PC-3 (cell line): ENCODE results near the gene LCE1F.

Source experiments
- EZH2phosphoT487 ChIP-seq: fragments of 300-600 bp; sonication (generic); IDR thresholded peaks from 2 replicates; pipeline ENCODE4 v1.6.1; 2018; ENCODE audit warnings: mild to moderate bottlenecking, antibody characterized with exemption, low read length, borderline replicate concordance
- TF ChIP-seq, protein P1 (sequence below): fragments of 300-600 bp; sonication (generic); conservative IDR thresholded peaks from 2 replicates; pipeline ENCODE4 v1.5.1; 2017; ENCODE audit warnings: antibody characterized with exemption, low read depth, mild to moderate bottlenecking, low read length

DNA sequence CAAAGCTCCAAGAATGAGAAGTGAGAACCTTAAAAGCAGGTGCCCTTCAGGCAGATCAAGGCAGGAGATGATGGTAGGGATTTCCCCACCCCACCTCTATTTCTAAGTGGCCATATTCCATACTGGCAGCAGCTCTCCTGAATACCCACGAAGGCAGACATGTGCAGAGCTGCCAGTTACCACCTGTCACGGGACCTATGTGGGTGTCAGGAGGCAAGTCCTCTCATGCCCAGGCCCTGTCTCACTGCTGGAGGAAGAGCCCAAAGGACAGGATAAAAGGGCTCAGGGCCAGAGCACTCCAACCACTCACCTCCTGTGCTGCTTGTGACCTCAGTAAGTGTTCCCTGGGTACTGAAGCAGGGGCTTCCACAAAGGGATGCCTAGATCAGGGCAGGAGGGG is 36.1 kb downstream of the LCE1F start:
- TF ChIP-seq, protein P1, sequence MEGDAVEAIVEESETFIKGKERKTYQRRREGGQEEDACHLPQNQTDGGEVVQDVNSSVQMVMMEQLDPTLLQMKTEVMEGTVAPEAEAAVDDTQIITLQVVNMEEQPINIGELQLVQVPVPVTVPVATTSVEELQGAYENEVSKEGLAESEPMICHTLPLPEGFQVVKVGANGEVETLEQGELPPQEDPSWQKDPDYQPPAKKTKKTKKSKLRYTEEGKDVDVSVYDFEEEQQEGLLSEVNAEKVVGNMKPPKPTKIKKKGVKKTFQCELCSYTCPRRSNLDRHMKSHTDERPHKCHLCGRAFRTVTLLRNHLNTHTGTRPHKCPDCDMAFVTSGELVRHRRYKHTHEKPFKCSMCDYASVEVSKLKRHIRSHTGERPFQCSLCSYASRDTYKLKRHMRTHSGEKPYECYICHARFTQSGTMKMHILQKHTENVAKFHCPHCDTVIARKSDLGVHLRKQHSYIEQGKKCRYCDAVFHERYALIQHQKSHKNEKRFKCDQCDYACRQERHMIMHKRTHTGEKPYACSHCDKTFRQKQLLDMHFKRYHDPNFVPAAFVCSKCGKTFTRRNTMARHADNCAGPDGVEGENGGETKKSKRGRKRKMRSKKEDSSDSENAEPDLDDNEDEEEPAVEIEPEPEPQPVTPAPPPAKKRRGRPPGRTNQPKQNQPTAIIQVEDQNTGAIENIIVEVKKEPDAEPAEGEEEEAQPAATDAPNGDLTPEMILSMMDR = no peak
- TF ChIP-seq EZH2phosphoT487 = no peak
